ENCODE data around the gene ZFHX2. TPM values are rescaled to one million over a fixed set of nuclear protein-coding genes. Genes with fewer than 3 reads are reported as not detected.

Gene ZFHX2
- total and polyA plus RNA-seq, 2 of the 13 experiments (the other 11 are each of a cell fraction or from before 2014, with no cell fraction given), result 0.17 to 0.44 TPM

GRCh38 chr14:23539248-23540140 is 12.1 kb downstream of the ZFHX2 start (continued):
- no peak for TF ChIP-seq IKZF4 (CRISPR knock-in tag; IDR thresholded peaks at IDR 0.05; ENCODE audit: borderline replicate concordance, low read depth, not compliant biosample characterization)
- no peak for TF ChIP-seq ZNF816 (CRISPR knock-in tag; IDR thresholded peaks at IDR 0.05; ENCODE audit: borderline replicate concordance)
- TF ChIP-seq, protein P1, sequence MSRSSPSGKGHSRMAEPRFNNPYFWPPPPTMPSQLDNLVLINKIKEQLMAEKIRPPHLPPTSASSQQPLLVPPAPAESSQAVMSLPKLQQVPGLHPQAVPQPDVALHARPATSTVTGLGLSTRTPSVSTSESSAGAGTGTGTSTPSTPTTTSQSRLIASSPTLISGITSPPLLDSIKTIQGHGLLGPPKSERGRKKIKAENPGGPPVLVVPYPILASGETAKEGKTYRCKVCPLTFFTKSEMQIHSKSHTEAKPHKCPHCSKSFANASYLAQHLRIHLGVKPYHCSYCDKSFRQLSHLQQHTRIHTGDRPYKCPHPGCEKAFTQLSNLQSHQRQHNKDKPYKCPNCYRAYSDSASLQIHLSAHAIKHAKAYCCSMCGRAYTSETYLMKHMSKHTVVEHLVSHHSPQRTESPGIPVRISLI (CRISPR knock-in tag; IDR thresholded peaks at IDR 0.05; ENCODE audit: borderline replicate concordance), result no peak
- TF ChIP-seq NKX3-1 (CRISPR knock-in tag; IDR thresholded peaks at IDR 0.05), result no peak
- no peak for TF ChIP-seq ZNF180 (CRISPR knock-in tag; IDR thresholded peaks at IDR 0.05; ENCODE audit: borderline replicate concordance, low read depth)
- no peak for TF ChIP-seq HNRNPK (IDR thresholded peaks at IDR 0.05; ENCODE audit: low read depth, low read length, poor library complexity, severe bottlenecking)
- no peak for TF ChIP-seq RFXANK (CRISPR knock-in tag; IDR thresholded peaks at IDR 0.05)
- no peak for TF ChIP-seq SETDB1 (CRISPR knock-in tag; IDR thresholded peaks at IDR 0.05; ENCODE audit: borderline replicate concordance)
- no peak for TF ChIP-seq CBX1 (IDR thresholded peaks at IDR 0.05; ENCODE audit: low read depth)
- TF ChIP-seq PTBP1 (IDR thresholded peaks at IDR 0.05; ENCODE audit: low read depth, low read length, poor library complexity, severe bottlenecking), result no peak
- no peak for TF ChIP-seq AGO1 (IDR thresholded peaks at IDR 0.05; ENCODE audit: low read depth, low read length, poor library complexity, severe bottlenecking)
- TF ChIP-seq ZNF276 (CRISPR knock-in tag; IDR thresholded peaks at IDR 0.05; ENCODE audit: low read depth), result no peak
- 0 out of 2 replicates have a peak, but pooled peaks have one; percentile 19 for TF ChIP-seq KDM2A (CRISPR knock-in tag; IDR thresholded peaks at IDR 0.05; ENCODE audit: borderline replicate concordance, low read depth)
- TF ChIP-seq ZNF569 (CRISPR knock-in tag; IDR thresholded peaks at IDR 0.05; ENCODE audit: borderline replicate concordance), result no peak
- no peak for TF ChIP-seq KDM1A (CRISPR knock-in tag; IDR thresholded peaks at IDR 0.05)
- no peak for TF ChIP-seq ZBTB2 (CRISPR knock-in tag; IDR thresholded peaks at IDR 0.05; ENCODE audit: low read depth)
- 0 out of 2 replicates have a peak, but pooled peaks have one; percentile 21 for TF ChIP-seq ZKSCAN5 (CRISPR knock-in tag; IDR thresholded peaks at IDR 0.05)
- TF ChIP-seq CC2D1A (CRISPR knock-in tag; IDR thresholded peaks at IDR 0.05), result 0 out of 2 replicates have a peak, but pooled peaks have one; percentile 20
- TF ChIP-seq ZSCAN31 (CRISPR knock-in tag; IDR thresholded peaks at IDR 0.05; ENCODE audit: low read depth), result no peak
- no peak for TF ChIP-seq TBX2 (CRISPR knock-in tag; IDR thresholded peaks at IDR 0.05; ENCODE audit: borderline replicate concordance)
- no peak for TF ChIP-seq ZNF724P (CRISPR knock-in tag; IDR thresholded peaks at IDR 0.05; ENCODE audit: borderline replicate concordance)
- TF ChIP-seq HNRNPUL1 (IDR thresholded peaks at IDR 0.05; ENCODE audit: low read depth, low read length), result no peak
- no peak for TF ChIP-seq ZNF577 (CRISPR knock-in tag; IDR thresholded peaks at IDR 0.05; ENCODE audit: borderline replicate concordance, low read depth)
- 0 out of 2 replicates have a peak, but pooled peaks have one; percentile 66 for TF ChIP-seq ZFP36L2 (CRISPR knock-in tag; IDR thresholded peaks at IDR 0.05)
- TF ChIP-seq SKI (IDR thresholded peaks at IDR 0.05; ENCODE audit: partially characterized antibody), result no peak
- TF ChIP-seq KDM6A (CRISPR knock-in tag; IDR thresholded peaks at IDR 0.05; ENCODE audit: low read depth), result 0 out of 2 replicates have a peak, but pooled peaks have one; percentile 10

Measured in HepG2 (cell line).